KG1 (cell line): ENCODE results near the gene TPRG1.

Experiments used
- DNase-seq: peaks from one replicate; lab custom pipeline; 2025; lab: John Stamatoyannopoulos, UW

The TPRG1 gene

GRCh38 chr3:189171707-189172106 is at the start of gene TPRG1:
Gene TPRG1 (plus strand): TSS chr3:189171971. CDS start chr3:189207385, 35,414 bp downstream.
- DNase-seq = no peak

- no peak for DNase-seq
Observed at GRCh38 chr3:189122110-189122509, 49.7 kb upstream of the TPRG1 start.

- no peak for DNase-seq
Observed at GRCh38 chr3:189122526-189123205, 49.1 kb upstream of the TPRG1 start.

- no peak for DNase-seq
Observed at GRCh38 chr3:189123595-189124387, 48.0 kb upstream of the TPRG1 start.

- DNase-seq = peak; percentile 52
Observed at GRCh38 chr3:189132231-189132671, 39.5 kb upstream of the TPRG1 start.

- DNase-seq = no peak
Observed at GRCh38 chr3:189132839-189133238, 38.9 kb upstream of the TPRG1 start.

- no peak for DNase-seq
Observed at GRCh38 chr3:189133768-189134167, 38.0 kb upstream of the TPRG1 start.

- no peak for DNase-seq
Observed at GRCh38 chr3:189137416-189137815, 34.4 kb upstream of the TPRG1 start.

- DNase-seq = no peak
Observed at GRCh38 chr3:189138901-189139610, 32.7 kb upstream of the TPRG1 start.

GRCh38 chr3:189139611-189139940 is 32.2 kb upstream of the TPRG1 start:
- no peak for DNase-seq

GRCh38 chr3:189142527-189142926 is 29.2 kb upstream of the TPRG1 start:
- no peak for DNase-seq

- DNase-seq = no peak
Observed at GRCh38 chr3:189143321-189143720, 28.4 kb upstream of the TPRG1 start.

- DNase-seq = no peak
Observed at GRCh38 chr3:189143771-189144170, 28.0 kb upstream of the TPRG1 start.

GRCh38 chr3:189144645-189145044 is 27.1 kb upstream of the TPRG1 start:
- DNase-seq = peak; percentile 12

- DNase-seq = no peak
Observed at GRCh38 chr3:189146848-189147247, 24.9 kb upstream of the TPRG1 start.

- DNase-seq = peak; percentile 27
Observed at GRCh38 chr3:189148081-189148507, 23.7 kb upstream of the TPRG1 start.

GRCh38 chr3:189149203-189149602 is 22.6 kb upstream of the TPRG1 start:
- no peak for DNase-seq

- DNase-seq = no peak
Observed at GRCh38 chr3:189157232-189158007, 14.4 kb upstream of the TPRG1 start.

GRCh38 chr3:189158034-189158433 is 13.7 kb upstream of the TPRG1 start:
- DNase-seq = no peak

- DNase-seq = no peak
Observed at GRCh38 chr3:189160519-189161309, 11.1 kb upstream of the TPRG1 start.

- no peak for DNase-seq
Observed at GRCh38 chr3:189165092-189165612, 6.6 kb upstream of the TPRG1 start.
